ENCODE measurements around the gene RBM47.
A peak's percentile ranks its signal among the peaks of the same experiment; 100 is the strongest.

Gene RBM47

DNA sequence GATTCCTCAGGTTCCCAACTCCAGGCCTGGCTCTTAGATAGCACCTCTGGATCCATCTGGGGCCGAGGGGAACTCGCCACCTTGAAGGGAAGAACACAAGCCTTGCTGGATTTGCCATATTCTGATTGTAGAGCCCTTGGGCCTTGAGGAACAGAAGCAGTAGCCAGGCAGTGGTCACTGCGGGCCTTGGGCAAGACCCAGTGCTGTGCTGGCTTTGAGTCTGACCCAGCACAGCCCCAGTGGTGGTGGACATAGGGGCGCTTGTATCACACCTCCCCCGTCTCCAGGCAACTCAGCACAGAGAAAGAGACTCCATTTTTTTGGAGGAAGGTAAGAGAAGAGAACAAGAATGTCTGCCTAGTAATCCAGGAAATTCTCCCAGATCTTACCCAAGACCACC lies 249.0 kb downstream of the RBM47 start:
- no peak for DNase-seq (ENCODE audit: low read depth)
- H3K4me3 ChIP-seq (ENCODE audit: low read length) = no peak overlapping the region
- TF ChIP-seq, protein P1, sequence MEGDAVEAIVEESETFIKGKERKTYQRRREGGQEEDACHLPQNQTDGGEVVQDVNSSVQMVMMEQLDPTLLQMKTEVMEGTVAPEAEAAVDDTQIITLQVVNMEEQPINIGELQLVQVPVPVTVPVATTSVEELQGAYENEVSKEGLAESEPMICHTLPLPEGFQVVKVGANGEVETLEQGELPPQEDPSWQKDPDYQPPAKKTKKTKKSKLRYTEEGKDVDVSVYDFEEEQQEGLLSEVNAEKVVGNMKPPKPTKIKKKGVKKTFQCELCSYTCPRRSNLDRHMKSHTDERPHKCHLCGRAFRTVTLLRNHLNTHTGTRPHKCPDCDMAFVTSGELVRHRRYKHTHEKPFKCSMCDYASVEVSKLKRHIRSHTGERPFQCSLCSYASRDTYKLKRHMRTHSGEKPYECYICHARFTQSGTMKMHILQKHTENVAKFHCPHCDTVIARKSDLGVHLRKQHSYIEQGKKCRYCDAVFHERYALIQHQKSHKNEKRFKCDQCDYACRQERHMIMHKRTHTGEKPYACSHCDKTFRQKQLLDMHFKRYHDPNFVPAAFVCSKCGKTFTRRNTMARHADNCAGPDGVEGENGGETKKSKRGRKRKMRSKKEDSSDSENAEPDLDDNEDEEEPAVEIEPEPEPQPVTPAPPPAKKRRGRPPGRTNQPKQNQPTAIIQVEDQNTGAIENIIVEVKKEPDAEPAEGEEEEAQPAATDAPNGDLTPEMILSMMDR (IDR thresholded peaks at IDR 0.05; ENCODE audit: insufficient read depth, low read depth, low read length, missing control alignments) = no peak

DNA sequence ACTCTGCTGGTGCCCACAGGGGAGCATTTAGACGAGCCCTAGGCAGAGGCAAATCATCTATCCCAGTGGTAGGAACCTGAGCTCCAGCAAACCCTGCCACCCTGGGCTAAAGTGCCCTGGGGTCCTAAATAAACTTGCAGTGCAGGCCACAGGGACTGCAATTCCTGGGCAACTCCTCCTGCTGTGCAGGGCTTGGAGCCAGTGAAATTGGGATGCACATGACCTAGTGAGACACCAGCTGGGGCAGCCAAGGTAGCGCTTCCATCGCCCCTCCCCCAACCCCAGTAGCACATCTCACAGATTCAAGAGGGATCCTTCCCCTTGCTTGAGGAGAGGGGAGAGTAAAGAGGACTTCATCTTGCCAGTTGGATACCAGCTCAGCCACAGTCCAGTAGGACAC lies 250.4 kb downstream of the RBM47 start:
- TF ChIP-seq, protein P1 (IDR thresholded peaks at IDR 0.05; ENCODE audit: insufficient read depth, low read depth, low read length, missing control alignments) = no peak
- H3K4me3 ChIP-seq (ENCODE audit: low read length) = no peak overlapping the region
- DNase-seq (ENCODE audit: low read depth) = no peak

DNA sequence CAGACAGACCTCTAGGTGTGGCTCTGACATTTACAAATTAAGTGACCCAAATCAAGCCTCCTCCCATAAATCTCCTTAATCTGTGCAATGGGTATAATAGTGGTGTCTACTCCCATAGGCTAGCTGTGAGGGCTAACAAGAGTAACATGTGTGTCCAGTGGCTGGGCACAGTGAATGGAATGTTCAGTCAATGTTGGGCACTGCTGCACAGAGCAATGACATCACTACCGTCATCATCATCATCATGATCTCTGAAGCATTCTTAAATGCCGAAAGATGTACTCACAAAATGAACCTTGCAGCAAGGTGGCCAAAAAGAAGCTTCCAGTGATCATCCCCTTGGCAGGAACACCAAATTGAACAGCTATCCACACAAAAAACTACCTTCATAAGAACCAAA lies 251.0 kb downstream of the RBM47 start:
- H3K4me3 ChIP-seq (ENCODE audit: low read length) = no peak overlapping the region
- TF ChIP-seq, protein P1 (IDR thresholded peaks at IDR 0.05; ENCODE audit: insufficient read depth, low read depth, low read length, missing control alignments) = no peak
- DNase-seq (ENCODE audit: low read depth) = no peak

DNA sequence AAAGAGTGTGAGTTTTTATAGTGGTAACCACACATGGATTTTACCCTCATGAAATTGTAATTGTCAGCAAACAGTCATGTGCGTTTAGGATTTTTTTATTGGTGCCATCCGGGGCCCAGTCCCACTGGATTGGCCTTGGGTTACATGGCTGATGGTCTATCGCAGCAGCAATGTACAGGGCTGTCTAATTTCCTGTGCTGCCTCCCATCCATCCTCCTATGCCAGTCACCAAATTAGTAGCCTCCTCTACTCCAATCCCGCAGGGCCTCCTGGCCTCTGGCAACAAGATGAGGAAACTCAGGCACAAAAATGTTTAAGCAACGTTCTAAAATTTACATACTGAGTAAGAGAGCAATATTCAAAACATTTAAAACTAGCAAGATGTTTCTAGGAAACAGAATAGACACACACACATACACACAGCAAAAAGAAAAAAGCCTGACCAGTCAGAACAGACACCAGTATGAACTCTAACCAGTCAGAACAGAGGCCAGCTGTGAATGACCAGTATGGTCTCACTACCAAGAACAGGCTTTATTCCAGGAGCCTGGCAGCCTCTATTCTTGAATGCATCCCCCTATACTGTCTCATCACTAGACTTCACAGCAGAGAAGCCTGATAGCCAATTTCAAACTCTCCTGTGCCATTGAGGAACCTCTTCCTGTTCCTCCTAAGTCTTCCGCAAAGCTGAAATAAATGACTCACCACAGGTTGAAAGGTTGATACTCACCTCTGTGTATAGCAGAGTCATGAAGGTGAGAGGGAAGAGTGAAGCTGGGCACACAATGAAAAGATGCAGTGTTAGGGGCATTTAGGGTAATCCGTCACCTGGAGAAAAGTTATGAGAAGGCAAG lies 251.9 kb downstream of the RBM47 start:
- no peak overlapping the region for H3K4me3 ChIP-seq (ENCODE audit: low read length)
- TF ChIP-seq, protein P1 (IDR thresholded peaks at IDR 0.05; ENCODE audit: insufficient read depth, low read depth, low read length, missing control alignments) = no peak
- peak; percentile 72 for DNase-seq (ENCODE audit: low read depth)

- DNase-seq (ENCODE audit: low read depth) = no peak
- TF ChIP-seq, protein P1 (IDR thresholded peaks at IDR 0.05; ENCODE audit: insufficient read depth, low read depth, low read length, missing control alignments) = no peak
- no peak overlapping the region for H3K4me3 ChIP-seq (ENCODE audit: low read length)
Measured at GRCh38 chr4:40375620-40376019, 254.0 kb downstream of the RBM47 start.

DNA sequence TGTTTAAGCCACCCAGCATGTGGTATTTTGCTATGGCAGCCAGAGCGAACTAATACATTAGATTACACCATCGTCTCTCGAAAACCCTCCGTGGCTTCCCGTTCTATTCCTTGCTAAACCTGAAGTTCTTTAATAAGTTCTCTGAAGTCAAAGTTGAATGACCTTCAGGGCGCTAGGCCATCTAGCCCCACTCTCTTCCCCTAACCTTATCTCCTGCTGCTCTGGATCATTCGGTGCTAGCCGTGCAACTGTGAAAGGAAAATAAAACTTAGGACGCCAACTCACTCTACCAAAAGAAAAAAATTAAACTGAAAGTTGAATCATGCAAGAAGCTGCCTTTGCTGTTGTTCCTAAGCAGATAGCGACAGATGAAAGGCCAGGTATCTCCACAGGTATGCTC lies 254.6 kb downstream of the RBM47 start:
- H3K4me3 ChIP-seq (ENCODE audit: low read length) = no peak overlapping the region
- TF ChIP-seq, protein P1 (IDR thresholded peaks at IDR 0.05; ENCODE audit: insufficient read depth, low read depth, low read length, missing control alignments) = no peak
- no peak for DNase-seq (ENCODE audit: low read depth)

- DNase-seq (ENCODE audit: low read depth) = no peak
Measured at GRCh38 chr4:40373636-40374035, 256.0 kb downstream of the RBM47 start.

More at GRCh38 chr4:40373636-40374035, 256.0 kb downstream of the RBM47 start:
- H3K4me3 ChIP-seq (ENCODE audit: low read length) = no peak overlapping the region
- TF ChIP-seq, protein P1 (IDR thresholded peaks at IDR 0.05; ENCODE audit: insufficient read depth, low read depth, low read length, missing control alignments) = no peak

Measured in epithelial cell of esophagus (primary cell).